A549 (cell line): ENCODE data around the gene VSIG10. TPM values are rescaled to one million over a fixed set of nuclear protein-coding genes. Genes with fewer than 3 reads are reported as not detected.
"Not testable (repeated sequence)": the region's sequence is repeated elsewhere in the genome, so short reads cannot be mapped to it uniquely, and the experiment has no call there.

Source experiments
- ATAC-seq, 2 experiments: fragments of 200-7000 bp in 1 of 2; fragments of >200 bp in 1 of 2; cut with Nextera tagmentation in 1 of 2; cut with Tn5 transposase in 1 of 2; 3 replicates each; pipeline versions ENCODE4 v1.8.0 to v1.9.1; 2018 to 2020; ENCODE audit warnings: mild to moderate bottlenecking in 1 of 2, moderate library complexity in 1 of 2
- CTCF ChIA-PET: fragments of 300-600 bp; sonication (Branson Sonifier 250); formaldehyde crosslinking; extraction: SDS; loops from one replicate; lab custom pipeline; 2021; ENCODE audit warnings: antibody characterized with exemption, inconsistent platforms; lab: Yijun Ruan, JAX
- POLR2A ChIA-PET: fragments of 350-600 bp; formaldehyde crosslinking; extraction: SDS; loops from one replicate; lab custom pipeline; 2021; ENCODE audit warnings: antibody characterized with exemption, inconsistent platforms; lab: Yijun Ruan, JAX
- DNase-seq, 2 experiments: peaks; one replicate each; pipeline versions ENCODE4 v3.0.0 to v3.0.0-alpha.2; 2011 to 2016; ENCODE audit warnings: low read depth in 1 of 2, low spot score in 1 of 2
- FAIRE-seq: peaks from 2 replicates; lab custom pipeline; 2011; peaks lifted over from hg19 to GRCh38; lab: Jason Lieb, UNC
- H3K27ac ChIP-seq, 2 experiments: fragments of >200 bp; sonication (Bioruptor Twin); formaldehyde crosslinking; 3 replicates each; pipeline ENCODE4 v1.5.1; 2016 to 2017
- H3K4me1 ChIP-seq: fragments of >200 bp; sonication (Bioruptor Twin); formaldehyde crosslinking; 3 replicates; pipeline ENCODE4 v1.6.1; 2016
- H3K4me2 ChIP-seq: fragments of >200 bp; sonication (Bioruptor Twin); formaldehyde crosslinking; 3 replicates; pipeline ENCODE4 v1.6.1; 2016
- H3K4me3 ChIP-seq: fragments of >200 bp; sonication (Bioruptor Twin); formaldehyde crosslinking; 3 replicates; pipeline ENCODE4 v1.5.1; 2016
- H3K9me3 ChIP-seq: fragments of >200 bp; sonication (Bioruptor Twin); formaldehyde crosslinking; 3 replicates; pipeline ENCODE4 v1.6.1; 2016
- BHLHE40 ChIP-seq: IDR thresholded peaks from 2 replicates; pipeline ENCODE4 v1.6.1; 2012; ENCODE audit warnings: low read depth, low read length, inconsistent platforms
- CHD2 ChIP-seq: fragments of 150-350 bp; IDR thresholded peaks from 2 replicates; pipeline ENCODE4 v1.6.1; 2014; ENCODE audit warnings: low read length; ENCODE audit not compliant: partially characterized antibody
- EHF ChIP-seq: fragments of 250-450 bp; sonication (Bioruptor Pico); IDR thresholded peaks from 2 replicates; pipeline ENCODE4 v1.5.0; 2020; ENCODE audit warnings: mild to moderate bottlenecking
- EP300 ChIP-seq, 2 experiments: fragments of >200 bp; sonication (Bioruptor Twin); formaldehyde crosslinking; IDR thresholded peaks; 2 replicates in 1 of 2; 3 replicates in 1 of 2; pipeline ENCODE4 v1.6.1; 2016 to 2017
- HDAC2 ChIP-seq: fragments of 200-600 bp; sonication (generic); IDR thresholded peaks from 2 replicates; pipeline ENCODE4 v1.6.1; 2016
- HOXB5 ChIP-seq: fragments of 250-450 bp; sonication (Bioruptor Pico); IDR thresholded peaks from 2 replicates; pipeline ENCODE4 v1.5.0; 2020; ENCODE audit warnings: mild to moderate bottlenecking, moderate library complexity
- JUNB ChIP-seq: fragments of >200 bp; sonication (Bioruptor Twin); formaldehyde crosslinking; IDR thresholded peaks from 2 replicates; pipeline ENCODE4 v1.6.1; 2016
- KDM5A ChIP-seq: fragments of 200-600 bp; sonication (generic); IDR thresholded peaks from 2 replicates; pipeline ENCODE4 v1.6.1; 2016; ENCODE audit warnings: antibody characterized with exemption, mild to moderate bottlenecking
- NPAS2 ChIP-seq: fragments of 250-450 bp; sonication (Bioruptor Pico); IDR thresholded peaks from 2 replicates; pipeline ENCODE4 v1.8.0; 2022; ENCODE audit warnings: mild to moderate bottlenecking, moderate library complexity, borderline replicate concordance
- NR3C1 ChIP-seq: fragments of >200 bp; sonication (Bioruptor Twin); formaldehyde crosslinking; IDR thresholded peaks from 3 replicates; pipeline ENCODE4 v1.6.1; 2017
- PHF8 ChIP-seq: fragments of 200-600 bp; sonication (generic); IDR thresholded peaks from 2 replicates; pipeline ENCODE4 v1.6.1; 2016; ENCODE audit warnings: low read depth, mild to moderate bottlenecking, antibody characterized with exemption, moderate library complexity, borderline replicate concordance
- SREBF2 ChIP-seq: fragments of 450-650 bp; IDR thresholded peaks from 2 replicates; pipeline ENCODE4 v1.6.1; 2014; ENCODE audit warnings: mild to moderate bottlenecking, moderate library complexity
- ZNF302 ChIP-seq: fragments of 250-450 bp; sonication (Bioruptor Pico); IDR thresholded peaks from 2 replicates; pipeline ENCODE4 v1.9.0; 2021; ENCODE audit warnings: inconsistent platforms, mild to moderate bottlenecking, moderate library complexity
- WGBS: methylation state at CpG from one replicate; pipeline ENCODE4 v1.1.6; 2017; ENCODE audit errors: missing lambda C conversion rate; 5-methylcytosine and 5-hydroxymethylcytosine counted together
- polyA plus RNA-seq, 4 experiments: library from polyadenylated mRNA; depleted of rRNA in 3 of 4; stranded (reverse); fragments of >200 nt; fragmentation: RNase III in 1 of 4; extraction: RNeasy Plus Mini Kit Qiagen cat#74134 plus additional on column Dnase treatment in 1 of 4; gene quantifications; 2 replicates in 3 of 4; 3 replicates in 1 of 4; pipeline ENCODE4 v1.2.3, GENCODE V29; 2011 to 2017
- TF ChIP-seq, protein P1 (sequence below): fragments of 450-650 bp; IDR thresholded peaks from 2 replicates; pipeline ENCODE4 v1.6.1; 2014; ENCODE audit warnings: antibody characterized with exemption
- TF ChIP-seq, protein P2 (sequence below): fragments of >200 bp; sonication (Bioruptor Twin); formaldehyde crosslinking; IDR thresholded peaks from 2 replicates; pipeline ENCODE4 v1.6.1; 2016
- TF ChIP-seq, protein P3 (sequence below): fragments of 250-450 bp; sonication (Bioruptor Pico); IDR thresholded peaks from 2 replicates; pipeline ENCODE4 v1.5.0; 2020; ENCODE audit warnings: low read depth, mild to moderate bottlenecking, moderate library complexity
- TF ChIP-seq, protein P4 (sequence below): fragments of 200-600 bp; sonication (generic); IDR thresholded peaks from 2 replicates; pipeline ENCODE4 v1.6.1; 2016; ENCODE audit warnings: antibody characterized with exemption, mild to moderate bottlenecking, moderate library complexity

VSIG10 gene
- polyA plus RNA-seq, 2 of the 4 experiments (the other 2 are of a cell fraction), result 18.3 to 20.2 TPM

DNA sequence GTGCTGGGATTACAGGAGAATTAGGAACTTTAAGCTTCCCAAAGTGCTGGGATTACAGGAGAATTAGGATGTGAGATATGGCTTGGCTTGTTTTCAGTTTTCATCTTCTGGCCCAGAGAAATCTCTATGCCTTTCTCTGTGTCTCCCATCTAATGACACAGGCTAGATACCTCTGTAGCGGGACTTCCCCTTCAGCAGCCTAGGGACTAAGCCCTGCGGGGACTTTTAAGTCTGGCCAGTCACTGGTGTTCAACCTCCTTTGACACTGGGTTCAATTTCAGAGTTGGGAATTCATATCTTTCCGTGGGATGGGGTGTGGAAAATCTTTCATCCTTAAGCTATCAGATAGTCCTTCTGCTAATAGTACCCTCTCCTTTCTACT is 81.1 kb downstream of the VSIG10 start (continued):
- no peak for TF ChIP-seq BHLHE40
- no peak for TF ChIP-seq ZNF302 (CRISPR knock-in tag)
- TF ChIP-seq KDM5A, result no peak

DNA sequence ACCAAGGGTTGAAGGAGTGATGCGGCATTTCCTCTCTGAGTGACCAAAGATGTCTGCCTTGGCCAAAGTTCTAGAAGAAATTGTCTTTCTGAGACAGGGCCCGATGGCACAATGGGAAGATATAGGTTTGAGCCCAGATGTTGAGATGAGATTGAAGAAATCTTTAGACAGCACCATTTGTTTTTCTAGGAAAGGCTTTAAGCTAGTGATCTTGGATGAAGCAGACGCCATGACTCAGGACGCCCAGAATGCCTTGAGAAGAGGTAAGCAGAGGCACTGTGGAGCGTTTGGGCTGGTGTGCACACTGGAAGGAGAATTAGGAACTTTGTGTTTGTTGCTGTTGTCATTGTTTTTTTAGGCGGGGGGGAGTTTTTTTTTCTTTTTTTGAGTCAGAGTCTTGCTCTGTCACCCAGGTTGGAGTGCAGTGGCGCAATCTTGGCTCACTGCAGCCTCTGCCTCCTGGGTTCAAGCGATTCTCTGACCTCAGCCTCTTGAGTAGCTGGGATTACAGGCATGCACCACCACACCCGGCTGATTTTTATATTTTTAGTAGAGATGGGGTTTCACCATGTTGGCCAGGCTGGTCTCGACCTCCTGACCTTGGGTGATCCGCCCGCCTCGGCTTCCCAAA is 81.6 kb downstream of the VSIG10 start:
- WGBS, result 95% methylated on average over 13 of the region's 13 CpGs
- DNase-seq, H3K4me3 ChIP-seq, FAIRE-seq, ATAC-seq, H3K4me1 ChIP-seq, H3K27ac ChIP-seq, H3K9me3 ChIP-seq, H3K4me2 ChIP-seq, POLR2A ChIA-PET: not testable (repeated sequence)
- CTCF ChIA-PET, result interaction anchor here (0.7 to 4.2 kb wide), 3 partner anchors 13 to 148 kb away, joined by 3 to 20 read pairs (median 5); no protein-coding TSS in a partner anchor

DNA sequence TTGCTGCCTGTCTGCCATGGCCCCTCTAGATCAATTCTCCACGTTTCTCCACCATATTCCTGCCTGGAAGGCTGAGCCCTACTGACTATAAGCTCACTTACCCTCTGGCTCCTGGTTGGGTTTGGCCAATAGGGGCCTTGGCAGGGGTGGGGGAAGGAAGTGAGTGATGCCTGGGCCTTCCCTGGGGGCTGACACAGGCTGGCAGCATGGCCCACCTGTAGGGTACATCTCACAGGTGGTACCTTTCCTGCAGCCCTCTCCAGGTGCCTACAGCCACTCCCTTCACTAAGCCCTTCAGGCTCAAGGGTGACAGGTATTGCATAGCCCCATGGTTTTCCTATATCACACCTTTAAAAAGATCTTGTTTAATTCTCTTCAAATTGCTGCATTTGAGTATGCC is 83.8 kb downstream of the VSIG10 start:
- ChIA-PET CTCF (interaction anchor here (1.0 to 4.2 kb wide), 4 partner anchors 9 to 163 kb away, joined by 3 to 20 read pairs (median 6); no protein-coding TSS in a partner anchor), POLR2A (no interaction called here)
- peaks cover 16% of the 10 kb centered on the region for H3K4me1 ChIP-seq
- H3K27ac ChIP-seq, result no peak overlapping the region
- 67% methylated on average over 1 of the region's 1 CpG for WGBS
- DNase-seq (no peak), FAIRE-seq (no peak), ATAC-seq (no peak)
- TF ChIP-seq CHD2 (no peak), SREBF2 (no peak), PHF8 (no peak), HOXB5 (no peak), BHLHE40 (no peak), ZNF302 (CRISPR knock-in tag) (no peak), EP300 (IDR thresholded peaks at IDR 0.05) (no peak), EHF (no peak), NR3C1 (no peak), NPAS2 (CRISPR knock-in tag) (no peak), JUNB (no peak), HDAC2 (no peak)
- TF ChIP-seq, protein P1, sequence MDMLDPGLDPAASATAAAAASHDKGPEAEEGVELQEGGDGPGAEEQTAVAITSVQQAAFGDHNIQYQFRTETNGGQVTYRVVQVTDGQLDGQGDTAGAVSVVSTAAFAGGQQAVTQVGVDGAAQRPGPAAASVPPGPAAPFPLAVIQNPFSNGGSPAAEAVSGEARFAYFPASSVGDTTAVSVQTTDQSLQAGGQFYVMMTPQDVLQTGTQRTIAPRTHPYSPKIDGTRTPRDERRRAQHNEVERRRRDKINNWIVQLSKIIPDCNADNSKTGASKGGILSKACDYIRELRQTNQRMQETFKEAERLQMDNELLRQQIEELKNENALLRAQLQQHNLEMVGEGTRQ, result no peak
- TF ChIP-seq, protein P2, sequence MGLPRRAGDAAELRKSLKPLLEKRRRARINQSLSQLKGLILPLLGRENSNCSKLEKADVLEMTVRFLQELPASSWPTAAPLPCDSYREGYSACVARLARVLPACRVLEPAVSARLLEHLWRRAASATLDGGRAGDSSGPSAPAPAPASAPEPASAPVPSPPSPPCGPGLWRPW, result no peak
- TF ChIP-seq, protein P3, sequence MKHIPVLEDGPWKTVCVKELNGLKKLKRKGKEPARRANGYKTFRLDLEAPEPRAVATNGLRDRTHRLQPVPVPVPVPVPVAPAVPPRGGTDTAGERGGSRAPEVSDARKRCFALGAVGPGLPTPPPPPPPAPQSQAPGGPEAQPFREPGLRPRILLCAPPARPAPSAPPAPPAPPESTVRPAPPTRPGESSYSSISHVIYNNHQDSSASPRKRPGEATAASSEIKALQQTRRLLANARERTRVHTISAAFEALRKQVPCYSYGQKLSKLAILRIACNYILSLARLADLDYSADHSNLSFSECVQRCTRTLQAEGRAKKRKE (CRISPR knock-in tag), result no peak
- TF ChIP-seq, protein P4, sequence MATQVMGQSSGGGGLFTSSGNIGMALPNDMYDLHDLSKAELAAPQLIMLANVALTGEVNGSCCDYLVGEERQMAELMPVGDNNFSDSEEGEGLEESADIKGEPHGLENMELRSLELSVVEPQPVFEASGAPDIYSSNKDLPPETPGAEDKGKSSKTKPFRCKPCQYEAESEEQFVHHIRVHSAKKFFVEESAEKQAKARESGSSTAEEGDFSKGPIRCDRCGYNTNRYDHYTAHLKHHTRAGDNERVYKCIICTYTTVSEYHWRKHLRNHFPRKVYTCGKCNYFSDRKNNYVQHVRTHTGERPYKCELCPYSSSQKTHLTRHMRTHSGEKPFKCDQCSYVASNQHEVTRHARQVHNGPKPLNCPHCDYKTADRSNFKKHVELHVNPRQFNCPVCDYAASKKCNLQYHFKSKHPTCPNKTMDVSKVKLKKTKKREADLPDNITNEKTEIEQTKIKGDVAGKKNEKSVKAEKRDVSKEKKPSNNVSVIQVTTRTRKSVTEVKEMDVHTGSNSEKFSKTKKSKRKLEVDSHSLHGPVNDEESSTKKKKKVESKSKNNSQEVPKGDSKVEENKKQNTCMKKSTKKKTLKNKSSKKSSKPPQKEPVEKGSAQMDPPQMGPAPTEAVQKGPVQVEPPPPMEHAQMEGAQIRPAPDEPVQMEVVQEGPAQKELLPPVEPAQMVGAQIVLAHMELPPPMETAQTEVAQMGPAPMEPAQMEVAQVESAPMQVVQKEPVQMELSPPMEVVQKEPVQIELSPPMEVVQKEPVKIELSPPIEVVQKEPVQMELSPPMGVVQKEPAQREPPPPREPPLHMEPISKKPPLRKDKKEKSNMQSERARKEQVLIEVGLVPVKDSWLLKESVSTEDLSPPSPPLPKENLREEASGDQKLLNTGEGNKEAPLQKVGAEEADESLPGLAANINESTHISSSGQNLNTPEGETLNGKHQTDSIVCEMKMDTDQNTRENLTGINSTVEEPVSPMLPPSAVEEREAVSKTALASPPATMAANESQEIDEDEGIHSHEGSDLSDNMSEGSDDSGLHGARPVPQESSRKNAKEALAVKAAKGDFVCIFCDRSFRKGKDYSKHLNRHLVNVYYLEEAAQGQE, result no peak
- H3K9me3 ChIP-seq, result no peaks in the 10 kb centered on the region
- H3K4me3 ChIP-seq, result no peak overlapping the region
- no peak overlapping the region for H3K4me2 ChIP-seq
